ENCODE data around the gene NSMCE4A. TPM values are rescaled to one million over a fixed set of nuclear protein-coding genes. Genes with fewer than 3 reads are reported as not detected.
"Not testable (repeated sequence)": the region's sequence is repeated elsewhere in the genome, so short reads cannot be mapped to it uniquely, and the experiment has no call there.

NSMCE4A gene, protein sequence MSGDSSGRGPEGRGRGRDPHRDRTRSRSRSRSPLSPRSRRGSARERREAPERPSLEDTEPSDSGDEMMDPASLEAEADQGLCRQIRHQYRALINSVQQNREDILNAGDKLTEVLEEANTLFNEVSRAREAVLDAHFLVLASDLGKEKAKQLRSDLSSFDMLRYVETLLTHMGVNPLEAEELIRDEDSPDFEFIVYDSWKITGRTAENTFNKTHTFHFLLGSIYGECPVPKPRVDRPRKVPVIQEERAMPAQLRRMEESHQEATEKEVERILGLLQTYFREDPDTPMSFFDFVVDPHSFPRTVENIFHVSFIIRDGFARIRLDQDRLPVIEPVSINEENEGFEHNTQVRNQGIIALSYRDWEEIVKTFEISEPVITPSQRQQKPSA
- total RNA-seq = 10 to 100 TPM; 64.8 to 69.6 TPM

DNA sequence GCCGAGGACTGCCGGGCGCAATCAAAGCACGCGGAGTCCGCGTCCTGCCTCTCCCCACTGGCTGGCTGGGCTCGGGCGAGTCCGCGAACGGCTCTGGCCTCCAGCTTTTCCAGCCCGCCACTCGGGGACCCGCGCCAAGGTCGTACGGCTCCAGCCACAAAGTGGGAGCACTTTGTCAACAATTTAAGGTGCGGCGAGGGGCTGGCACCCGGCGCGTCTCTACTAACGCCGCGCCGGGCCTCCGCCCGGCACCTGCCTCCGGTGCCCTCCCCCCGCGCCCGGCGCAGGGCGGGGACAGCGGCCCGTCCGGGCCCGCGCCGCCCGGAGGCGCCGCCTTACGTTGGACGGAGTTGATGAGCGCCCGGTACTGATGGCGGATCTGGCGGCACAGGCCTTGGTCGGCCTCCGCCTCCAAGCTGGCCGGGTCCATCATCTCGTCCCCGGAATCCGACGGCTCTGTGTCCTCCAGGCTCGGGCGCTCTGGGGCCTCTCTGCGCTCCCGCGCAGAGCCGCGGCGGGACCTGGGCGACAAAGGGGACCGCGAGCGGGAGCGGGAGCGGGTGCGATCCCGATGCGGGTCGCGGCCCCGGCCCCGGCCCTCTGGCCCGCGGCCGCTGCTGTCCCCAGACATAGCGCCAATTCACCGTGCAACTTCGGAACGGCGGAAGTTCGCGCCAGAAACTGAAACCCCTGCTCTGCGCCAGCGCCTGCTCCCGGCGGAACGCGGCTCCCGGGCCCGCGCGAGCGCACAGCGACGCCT, at the start of gene NSMCE4A:
Gene NSMCE4A, minus strand, starts transcription at position 683 of the 760 bp plus-strand sequence. Its CDS starts 52 bp downstream, at position 631.
- ChIA-PET POLR2A (interaction anchor here (1.9 kb wide), 1 partner anchor 47 kb away, joined by 4 read pairs; the partner anchor contains the start of gene ATE1), CTCF (interaction anchor here (0.6 to 1.4 kb wide), 3 partner anchors 9 to 43 kb away, joined by 3 to 6 read pairs (median 4); no protein-coding TSS in a partner anchor)

DNA sequence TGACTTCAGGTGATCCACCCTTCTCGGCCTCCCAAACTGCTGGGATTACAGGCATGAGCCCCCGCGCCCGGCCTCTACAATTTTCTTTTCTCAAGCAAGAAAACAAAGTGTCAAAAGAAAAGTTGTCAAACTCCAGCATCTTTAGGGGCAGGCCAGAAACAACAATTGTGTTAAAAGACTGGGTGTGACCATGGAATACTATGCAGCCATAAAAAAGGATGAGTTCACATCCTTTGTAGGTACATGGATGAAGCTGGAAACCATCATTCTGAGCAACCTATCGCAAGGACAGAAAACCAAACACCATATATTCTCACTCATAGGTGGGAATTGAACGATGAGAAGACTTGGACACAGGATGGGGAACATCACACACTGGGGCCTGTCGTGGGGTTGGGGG, 48.2 kb upstream of the NSMCE4A start:
- CTCF ChIA-PET = not testable (repeated sequence)

DNA sequence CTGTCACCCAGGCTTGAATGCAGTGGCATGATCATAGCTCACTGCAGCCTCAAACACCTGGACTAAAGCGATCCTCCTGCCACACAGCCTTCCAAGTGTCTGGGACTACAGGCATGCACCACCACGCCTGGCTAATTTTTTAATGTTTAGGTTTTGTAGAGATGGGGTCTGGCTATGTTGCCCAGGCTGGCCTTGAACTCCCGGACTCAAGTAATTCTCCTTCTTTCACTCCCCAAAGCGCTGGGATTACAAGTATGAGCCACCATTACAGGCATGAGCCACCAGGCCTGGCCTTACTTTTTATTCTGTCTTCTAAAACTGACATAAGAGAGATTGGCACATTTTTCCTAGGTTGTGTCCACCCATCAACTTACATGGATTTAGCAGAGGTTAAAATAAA, 47.3 kb upstream of the NSMCE4A start:
- POLR2A ChIA-PET = no interaction called here
- CTCF ChIA-PET = no interaction called here

More for the DNA sequence above, 48.2 kb upstream of the NSMCE4A start:
- POLR2A ChIA-PET = not testable (repeated sequence)

DNA sequence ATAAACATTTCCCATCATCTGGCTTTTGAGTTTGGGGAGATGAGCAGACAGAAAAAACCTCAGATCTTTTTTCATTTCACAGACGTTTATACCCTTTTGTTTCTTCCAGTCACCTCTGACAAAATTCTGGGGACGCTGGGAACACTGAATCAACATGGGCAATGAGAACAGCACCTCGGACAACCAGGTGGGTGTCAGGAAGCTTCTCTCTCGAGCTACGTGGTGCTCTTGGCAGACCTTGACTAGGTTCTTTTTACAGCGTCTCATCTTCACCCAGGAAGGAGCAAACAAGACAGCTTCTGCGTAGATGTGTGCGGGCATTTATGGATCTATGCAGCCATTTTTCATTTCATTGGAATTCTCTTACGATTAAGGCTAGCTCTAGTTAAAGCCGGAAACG, 46.8 kb upstream of the NSMCE4A start:
- CTCF ChIA-PET = no interaction called here

DNA sequence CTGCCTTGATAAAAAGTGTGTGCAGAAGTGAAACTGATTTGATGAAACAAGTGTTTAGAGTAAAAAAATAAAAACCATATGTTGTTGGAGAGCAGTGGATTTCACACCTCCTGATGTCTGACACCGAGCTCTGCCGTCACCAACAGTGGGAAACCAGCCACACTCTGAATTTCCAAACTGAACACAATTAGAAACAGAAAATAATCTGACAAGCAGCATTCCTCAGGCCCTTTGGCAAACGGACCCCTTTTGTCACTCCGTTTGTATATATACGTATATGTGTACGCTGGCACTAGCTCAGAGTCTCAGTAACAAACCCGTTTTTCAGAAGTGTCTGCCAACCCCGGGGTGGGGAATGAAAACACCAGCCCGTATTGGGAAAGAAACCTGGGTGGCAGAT, 46.4 kb upstream of the NSMCE4A start:
- ChIA-PET CTCF (no interaction called here), POLR2A (no interaction called here)

More for the DNA sequence above, 46.8 kb upstream of the NSMCE4A start:
- POLR2A ChIA-PET = no interaction called here

DNA sequence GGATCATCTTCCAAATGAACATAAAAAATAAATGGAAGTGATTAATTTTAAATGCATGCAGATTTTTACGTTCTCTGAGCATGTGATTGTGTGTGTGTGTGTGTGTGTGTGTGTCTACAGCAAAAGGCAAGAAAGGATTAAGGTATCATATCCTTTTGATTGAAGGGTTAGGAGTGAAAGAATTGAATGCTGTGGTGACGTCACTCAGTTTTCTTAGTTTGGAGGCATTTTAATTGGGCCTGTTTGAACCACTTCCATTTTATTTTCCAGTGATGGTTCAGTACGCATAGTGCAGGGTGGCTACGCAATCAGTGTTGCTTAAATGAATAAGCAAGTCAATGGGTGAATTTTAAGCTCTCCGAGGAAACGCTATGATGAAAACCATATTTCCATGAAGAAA, 45.2 kb upstream of the NSMCE4A start:
- ChIA-PET POLR2A (no interaction called here), CTCF (no interaction called here)

DNA sequence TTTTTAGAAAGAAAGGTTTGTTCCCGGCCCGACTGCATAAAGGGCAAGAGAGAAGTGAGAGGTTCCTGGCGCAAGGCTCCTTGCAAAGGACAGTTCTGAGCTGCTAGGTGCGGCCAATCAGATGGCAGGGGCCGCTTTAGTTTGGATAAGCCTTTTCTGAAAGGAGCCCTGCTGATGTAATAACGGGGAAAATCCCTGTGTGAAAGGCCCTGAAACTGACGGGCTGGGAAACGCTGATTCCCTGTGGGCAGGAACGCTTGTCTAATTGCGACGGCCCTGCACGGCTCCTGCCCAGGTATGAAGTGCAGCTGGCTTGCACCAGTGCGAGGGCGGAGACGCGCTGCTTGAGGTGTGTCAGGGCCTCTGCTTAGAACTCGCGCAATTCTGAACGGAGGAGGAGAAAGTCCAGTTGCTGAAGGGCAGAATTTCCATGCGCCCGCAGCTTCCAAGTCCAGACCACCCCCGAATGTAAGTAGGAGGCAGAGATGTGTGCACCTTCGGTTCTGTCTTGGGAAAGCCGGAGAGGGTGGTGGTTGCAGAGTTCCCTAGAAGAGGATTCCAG, 44.5 kb upstream of the NSMCE4A start:
- ChIA-PET CTCF (no interaction called here), POLR2A (no interaction called here)

DNA sequence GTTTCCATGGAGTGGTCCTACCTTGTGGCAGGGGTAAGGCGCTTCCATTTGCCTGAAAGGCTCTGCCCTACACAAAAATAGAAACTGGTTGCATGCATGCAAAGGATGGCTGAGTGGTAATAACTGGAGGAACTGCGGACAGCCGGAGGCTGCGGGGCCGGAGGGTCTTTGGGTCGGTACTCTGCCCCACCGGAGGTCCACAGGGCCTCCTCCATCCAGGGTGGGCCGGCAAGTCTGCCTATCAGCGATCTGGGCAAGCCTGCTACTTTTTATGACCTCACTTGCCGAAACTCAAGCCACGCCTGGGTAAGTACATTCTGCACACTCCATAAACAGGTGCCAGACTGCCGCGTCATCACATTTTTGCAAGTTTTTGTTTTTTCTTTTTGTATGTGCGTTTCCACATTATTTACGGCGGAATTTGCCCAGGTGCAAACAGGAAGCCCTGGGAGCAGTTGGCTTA, 44.0 kb upstream of the NSMCE4A start:
- POLR2A ChIA-PET = no interaction called here

DNA sequence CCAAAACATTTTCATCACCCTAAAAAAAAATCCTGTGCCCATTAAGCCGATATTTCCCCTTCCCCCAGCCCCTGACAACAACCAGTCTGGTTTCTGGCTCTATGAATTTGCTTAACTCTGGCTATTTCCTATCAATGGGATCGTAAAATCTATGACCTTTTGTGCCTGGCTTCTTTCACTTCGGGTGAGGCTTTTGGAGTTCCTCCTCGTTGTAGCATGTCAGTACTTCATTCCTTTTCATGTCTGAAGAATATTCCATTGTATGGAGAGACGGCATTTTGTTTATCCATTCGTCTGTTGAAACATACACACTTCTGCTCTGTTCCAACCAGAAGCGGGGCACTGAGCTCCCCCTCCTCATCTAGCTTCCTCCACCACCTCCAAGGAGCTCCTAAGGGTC, 43.5 kb upstream of the NSMCE4A start:
- CTCF ChIA-PET = no interaction called here
- POLR2A ChIA-PET = no interaction called here

More for the DNA sequence above, 44.0 kb upstream of the NSMCE4A start:
- CTCF ChIA-PET = no interaction called here

DNA sequence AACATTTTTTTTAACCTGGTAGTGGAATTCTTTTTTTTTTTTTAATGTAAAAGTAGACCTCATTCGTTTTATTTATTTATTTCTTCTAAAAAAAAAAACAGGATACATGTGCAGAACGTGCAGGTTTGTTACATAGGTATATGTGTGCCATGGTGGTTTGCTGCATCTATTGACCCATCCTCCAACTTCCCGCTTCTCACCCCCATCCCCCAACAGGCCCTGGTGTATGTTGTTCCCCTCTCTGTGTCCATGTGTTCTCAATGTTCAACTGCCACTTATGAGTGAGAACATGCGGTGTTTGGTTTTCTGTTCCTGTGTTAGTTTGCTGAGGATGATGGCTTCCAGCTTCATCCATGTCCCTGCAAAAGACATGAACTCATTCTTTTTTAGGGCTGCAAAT, 42.9 kb upstream of the NSMCE4A start:
- POLR2A ChIA-PET, CTCF ChIA-PET: not testable (repeated sequence)

DNA sequence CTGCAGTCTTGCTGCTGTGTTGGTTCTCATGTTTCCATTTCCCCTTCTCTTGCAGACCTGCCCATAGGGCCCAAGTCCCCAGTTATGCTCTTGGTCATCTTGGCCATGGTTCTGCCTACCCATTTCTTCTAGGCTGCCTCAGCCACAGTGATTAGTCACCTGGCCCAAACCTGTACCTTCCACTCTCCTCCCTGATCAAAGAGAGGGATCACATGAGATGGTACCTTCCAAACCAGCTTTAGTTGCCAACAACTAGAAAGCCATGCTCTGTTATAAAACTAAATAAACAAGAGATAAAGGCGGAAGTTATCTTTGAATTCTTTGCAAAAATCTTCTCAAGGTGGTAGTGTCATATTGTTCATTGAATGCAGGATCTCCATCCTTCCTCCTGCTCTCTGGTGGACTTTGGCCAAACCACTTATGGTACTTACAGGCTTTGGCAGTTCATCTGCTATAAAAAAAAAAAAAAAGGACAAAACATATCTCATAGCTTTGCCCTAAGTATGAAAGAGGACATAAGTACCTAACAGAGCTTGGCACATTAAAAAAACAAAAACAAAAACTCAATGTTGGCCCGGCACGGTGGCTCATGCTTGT, 39.7 kb upstream of the NSMCE4A start:
- ChIA-PET CTCF (no interaction called here), POLR2A (no interaction called here)

DNA sequence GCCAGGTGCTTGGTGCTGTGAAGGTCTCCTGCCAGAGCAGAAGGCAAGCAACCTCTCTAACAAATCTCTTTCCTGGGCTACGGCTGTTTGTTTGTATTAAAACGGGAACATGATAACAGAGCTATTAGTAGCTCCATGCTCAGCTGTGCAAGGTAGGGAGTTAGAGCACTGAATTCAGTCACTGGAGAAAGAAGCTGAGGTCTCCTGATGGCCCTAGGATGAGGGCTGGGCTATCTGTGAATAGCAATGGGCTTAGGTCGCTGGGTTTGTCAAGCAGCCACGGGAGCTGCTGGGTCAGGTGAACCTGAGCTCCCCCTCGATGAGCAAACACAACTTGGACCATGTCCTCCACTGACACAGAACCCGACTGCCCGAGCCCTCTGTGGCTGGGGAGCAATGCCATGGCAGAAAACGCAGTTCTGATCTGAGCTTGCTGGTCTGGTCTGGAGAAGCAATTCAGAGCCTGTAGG, 38.3 kb upstream of the NSMCE4A start:
- ChIA-PET CTCF (no interaction called here), POLR2A (no interaction called here)

DNA sequence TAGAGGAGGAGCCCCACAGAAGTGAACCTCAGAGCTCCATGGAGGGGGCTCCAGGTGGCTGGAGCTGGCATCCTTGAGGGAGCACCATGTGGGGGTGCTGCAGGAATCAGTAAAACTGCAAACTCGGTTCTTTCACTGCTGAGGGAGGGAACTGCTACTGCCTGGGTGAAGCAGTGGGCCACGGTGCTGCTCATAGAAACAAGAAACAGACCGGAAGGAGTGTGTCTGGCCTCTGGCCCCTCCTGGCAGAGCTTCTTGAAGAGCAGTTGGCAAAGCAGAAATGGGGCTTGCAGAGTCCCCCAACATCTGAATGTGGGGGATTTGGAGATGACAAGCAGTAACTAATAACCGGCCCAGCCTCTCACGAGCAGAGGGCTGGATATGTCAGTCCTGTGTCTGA, 37.7 kb upstream of the NSMCE4A start:
- CTCF ChIA-PET = no interaction called here
- POLR2A ChIA-PET = no interaction called here

DNA sequence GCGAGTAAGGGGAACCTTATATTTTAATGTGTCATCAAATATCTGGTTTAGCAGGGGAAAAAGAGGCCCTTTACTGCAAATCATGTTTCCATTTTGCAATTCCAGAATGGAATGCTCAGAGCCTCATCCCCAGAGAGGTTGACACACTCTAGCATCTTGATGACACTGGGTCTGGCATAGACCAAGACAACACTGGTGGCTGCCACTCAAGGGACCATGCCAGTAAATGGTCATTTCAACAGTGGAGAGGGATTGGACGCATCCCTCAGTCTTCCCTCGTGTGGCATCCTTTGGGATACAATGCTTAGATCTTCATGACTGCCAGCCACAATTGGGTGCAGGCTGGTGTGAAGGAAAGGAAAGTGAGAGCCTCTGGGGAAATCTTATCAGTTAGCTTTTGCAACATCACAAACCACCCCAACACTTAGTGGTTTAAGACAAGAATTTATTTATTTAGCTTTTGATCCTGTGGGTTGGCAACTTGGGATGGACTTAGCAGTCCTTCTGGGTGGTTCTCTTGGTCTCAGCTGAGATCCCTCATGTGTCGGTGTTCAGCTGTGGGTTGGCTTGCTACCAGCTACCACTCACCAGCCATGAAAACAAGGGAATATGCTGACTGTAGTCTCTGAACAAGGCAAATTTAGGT, 35.5 kb upstream of the NSMCE4A start:
- ChIA-PET POLR2A (no interaction called here), CTCF (no interaction called here)

DNA sequence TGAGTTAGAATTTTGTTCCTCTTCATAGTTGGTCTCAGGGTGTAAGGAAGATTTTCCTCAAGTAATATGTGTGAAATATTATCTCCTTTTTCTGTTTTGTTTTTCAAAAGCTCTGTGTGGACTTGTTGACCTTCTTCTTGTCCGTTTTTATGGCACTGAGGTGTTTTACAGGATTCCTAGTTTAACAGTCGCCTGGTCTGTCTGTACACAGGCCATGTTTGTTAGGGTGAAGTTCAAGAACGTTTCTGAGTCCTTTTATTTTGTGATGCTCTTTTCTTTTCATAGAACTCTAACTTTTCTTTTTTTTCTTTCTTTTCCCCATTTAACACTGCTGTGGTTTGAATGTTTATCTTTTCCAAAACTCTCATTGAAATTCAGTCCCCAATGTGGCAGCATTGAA, 32.4 kb upstream of the NSMCE4A start:
- CTCF ChIA-PET = interaction anchor here (0.7 kb wide), 1 partner anchor 787 kb away, joined by 3 read pairs; no protein-coding TSS in a partner anchor
- POLR2A ChIA-PET = no interaction called here

DNA sequence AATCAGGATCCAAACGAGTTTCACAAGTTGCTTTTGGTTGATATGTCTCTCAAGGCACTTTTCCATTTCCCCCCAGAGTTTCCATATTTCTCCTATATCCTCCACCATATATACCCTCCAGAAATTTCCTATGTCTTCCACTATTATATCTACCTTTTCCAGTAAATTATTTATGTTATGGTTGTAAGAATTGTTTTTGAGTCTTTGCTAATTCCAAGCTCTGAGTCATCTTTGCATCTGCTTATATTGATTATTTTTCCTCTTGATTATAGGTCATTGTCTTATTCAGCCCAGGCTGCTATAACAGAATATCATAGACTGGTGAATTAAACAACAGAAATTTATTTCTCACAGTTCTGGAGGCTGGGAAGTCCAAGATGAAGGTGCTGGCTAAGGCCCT, 26.7 kb upstream of the NSMCE4A start:
- CTCF ChIA-PET = no interaction called here
- POLR2A ChIA-PET = interaction anchor here (0.6 kb wide), 1 partner anchor 12 kb away, joined by 4 read pairs; no protein-coding TSS in a partner anchor

DNA sequence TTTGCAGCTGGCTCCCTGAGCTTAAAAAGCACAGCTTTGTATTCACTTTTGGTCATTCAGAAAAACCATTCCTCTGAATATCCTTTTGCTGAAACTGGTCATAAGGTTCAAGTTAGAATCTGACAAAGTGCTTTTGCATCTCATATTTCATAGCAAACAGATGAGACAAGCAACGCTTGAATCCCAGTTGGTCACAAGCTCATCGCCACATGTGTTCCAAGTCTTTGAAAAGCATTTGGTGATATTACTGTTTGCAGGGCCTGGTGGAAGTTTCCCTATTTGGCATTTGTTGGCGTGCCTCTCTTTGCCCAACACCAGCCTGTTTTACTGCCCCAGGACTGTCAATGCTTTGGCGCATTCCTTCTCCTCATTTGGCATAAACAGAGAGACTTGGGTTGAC, 24.3 kb upstream of the NSMCE4A start:
- ChIA-PET POLR2A (interaction anchor here (0.6 kb wide), 1 partner anchor 66 kb away, joined by 5 read pairs; no protein-coding TSS in a partner anchor), CTCF (interaction anchor here (0.5 kb wide), 1 partner anchor 37 kb away, joined by 3 read pairs; no protein-coding TSS in a partner anchor)

DNA sequence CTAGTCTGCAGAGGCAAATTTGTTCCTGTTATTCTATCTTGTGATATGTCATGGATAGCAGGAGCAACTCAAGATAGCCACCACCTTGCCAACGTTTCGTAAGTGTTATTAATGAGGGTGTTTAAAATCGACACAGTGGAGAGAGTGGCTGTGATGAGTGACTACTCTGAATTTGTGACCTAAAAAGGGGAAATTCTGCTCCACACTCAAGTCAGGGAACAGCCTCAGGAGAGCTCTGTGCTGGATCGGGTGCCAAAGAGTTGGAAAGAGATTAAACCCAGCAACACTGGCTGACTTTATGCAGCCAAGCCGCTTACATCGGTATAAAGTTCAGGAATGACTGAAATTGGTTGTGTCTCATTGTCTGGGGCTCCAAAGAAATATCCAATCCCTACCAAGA, 23.4 kb upstream of the NSMCE4A start:
- POLR2A ChIA-PET = no interaction called here
- CTCF ChIA-PET = no interaction called here

DNA sequence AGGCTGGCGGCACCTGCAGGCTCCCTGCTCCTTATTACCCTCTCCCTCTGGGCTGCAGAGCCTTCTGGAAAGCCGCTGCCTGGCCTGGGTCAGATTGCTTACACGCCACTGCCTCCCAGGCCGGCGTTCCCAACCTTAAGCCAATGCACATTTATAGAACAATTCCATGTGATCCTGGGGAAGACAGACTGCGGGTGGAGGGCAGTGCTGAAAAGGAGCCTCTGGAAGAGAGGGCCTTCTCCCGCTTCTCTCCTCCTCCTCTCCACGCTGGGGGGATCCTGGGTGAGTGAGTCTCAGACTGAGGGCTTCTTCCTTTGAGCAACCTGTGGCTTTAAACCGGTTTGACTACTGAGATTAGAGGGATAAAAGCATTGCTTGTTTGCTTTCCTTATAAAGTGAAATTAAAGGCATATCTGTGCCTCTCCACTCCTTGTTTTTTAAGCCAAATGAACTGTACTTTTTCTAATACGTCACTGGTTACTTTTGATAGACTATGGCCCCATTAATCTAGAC, 19.5 kb upstream of the NSMCE4A start:
- POLR2A ChIA-PET = no interaction called here
- CTCF ChIA-PET = no interaction called here

Data from activated CD8-positive, alpha-beta memory T cell treated with anti-CD3 and anti-CD28 coated beads for 36 hours (primary cell).